Measurements from ENCODE around the gene GALNT18.

Gene GALNT18

DNA sequence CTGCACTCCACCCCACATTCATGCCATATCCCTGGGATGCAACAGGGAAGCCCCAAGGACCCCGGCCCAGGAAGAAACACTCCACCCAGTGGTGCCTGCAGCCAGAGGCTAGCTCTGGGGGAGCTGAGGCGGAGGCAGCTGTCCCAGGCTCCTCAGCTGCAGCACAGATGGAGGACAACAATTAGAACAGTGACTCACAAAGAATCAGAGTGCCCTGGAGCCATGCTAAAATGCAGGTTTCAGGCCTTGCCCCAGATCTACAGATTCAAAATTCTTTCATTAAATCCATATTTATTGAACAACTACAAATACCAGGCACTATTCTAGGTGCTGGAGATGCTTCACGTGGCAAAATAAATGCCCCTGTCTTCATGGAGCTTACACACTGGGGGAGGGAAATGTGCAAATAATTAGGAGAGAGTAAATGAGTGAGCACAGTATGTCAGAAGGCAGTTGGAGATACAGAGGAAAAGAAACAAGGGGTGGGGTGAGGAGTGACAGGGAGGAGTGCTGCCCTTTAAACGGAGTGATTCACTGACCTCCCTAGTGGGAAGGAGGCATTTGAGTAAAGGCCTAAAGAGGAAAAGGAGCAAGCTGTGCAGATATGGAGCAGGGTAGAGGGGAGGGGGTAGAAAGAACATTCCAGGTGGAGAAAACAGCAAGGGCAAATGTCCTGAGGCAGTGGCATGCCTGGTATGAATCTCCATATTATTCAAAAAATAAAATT is 195.4 kb downstream of the GALNT18 start:
- no peak for DNase-seq

DNA sequence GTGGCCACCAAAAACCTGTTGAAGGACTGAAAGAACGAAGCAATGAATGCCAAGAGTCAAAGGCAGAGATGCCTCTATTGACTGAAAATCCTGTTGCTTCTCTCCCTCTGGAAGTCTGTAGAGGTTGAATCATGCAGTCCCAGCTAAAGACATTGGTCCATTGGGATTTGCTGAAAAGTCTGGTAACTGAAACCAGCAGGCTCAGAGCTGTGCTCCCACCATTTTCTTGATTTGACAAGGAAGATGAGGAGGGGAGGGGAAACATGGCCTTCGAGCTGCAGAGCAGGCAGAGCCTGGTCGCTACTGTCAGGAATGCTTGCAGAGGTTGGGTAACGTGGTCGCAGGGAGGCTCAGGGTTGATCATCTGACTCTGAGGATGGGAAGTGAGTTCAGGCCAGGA is 196.0 kb downstream of the GALNT18 start:
- no peak for DNase-seq

DNA sequence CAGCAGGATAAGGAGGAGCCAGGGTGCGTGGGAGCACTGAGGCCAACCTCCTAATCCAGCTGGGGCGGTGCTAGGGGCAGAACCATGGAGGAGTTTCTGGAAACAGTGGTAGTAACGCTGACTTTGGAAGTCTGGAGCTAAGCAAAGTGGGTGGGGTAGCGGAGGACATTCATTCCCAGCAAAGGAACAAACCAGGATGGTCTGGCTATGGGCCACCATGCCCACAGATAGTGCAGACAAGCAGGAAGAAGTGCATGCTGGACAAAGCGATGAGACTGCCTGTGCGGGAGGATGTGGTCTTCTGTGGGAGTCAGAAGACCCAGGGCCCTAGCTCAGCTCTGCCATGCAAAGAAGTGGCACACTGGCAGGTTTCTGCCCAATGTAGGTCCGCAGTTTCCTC is 197.1 kb downstream of the GALNT18 start:
- no peak for DNase-seq

DNA sequence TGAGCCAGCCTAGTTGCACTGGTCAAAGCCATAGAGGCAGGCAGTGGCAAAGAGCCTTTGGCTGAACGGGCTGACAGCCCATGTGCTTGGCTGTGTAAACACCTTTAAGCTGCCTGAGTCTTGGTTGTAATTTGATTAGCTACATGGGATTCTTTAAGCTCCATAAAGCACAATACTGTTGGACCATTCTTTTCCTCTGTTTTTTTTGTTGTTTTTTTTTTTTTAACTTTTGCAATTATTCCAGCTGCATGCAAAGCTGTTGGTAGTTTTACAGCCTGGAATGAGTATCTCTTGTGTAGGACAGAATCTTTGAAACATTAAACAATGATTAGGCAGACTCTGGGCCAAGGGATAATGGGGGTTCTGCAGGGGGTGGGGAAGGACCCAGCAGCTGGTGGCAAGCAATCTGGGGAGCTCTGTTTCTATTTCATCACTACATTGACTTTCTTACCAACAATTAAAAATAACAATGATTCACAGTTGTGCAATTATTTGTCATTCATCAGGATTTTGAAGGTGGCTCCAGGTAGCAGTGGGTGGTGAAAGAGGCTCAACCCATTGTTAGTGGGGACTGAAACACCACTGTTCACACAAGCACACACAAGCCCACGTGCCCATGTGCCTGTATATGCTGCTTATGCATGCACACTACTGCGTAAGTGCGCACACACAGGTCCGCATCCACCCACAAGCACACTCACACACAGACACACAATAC is 199.2 kb downstream of the GALNT18 start:
- DNase-seq: no peak

DNA sequence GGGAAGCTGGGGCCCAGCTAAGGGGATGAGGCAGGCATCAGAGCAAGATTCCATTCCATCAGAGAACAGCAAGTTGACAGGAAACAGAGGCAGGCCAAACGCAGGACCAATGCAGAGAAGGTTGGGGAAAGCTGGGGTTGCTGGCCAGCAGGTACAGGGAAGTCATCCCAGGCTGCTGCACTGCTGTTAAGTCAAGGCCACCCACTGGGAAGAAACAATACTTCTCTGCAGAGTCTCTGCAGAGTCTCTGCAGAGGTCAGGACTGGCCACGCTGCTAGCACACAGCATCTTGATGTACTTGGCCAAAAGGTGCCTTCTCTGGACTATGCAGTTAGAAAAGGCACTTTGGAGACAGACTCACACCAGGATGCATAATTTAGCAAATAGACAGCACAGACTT is 200.3 kb downstream of the GALNT18 start:
- no peak for DNase-seq

DNA sequence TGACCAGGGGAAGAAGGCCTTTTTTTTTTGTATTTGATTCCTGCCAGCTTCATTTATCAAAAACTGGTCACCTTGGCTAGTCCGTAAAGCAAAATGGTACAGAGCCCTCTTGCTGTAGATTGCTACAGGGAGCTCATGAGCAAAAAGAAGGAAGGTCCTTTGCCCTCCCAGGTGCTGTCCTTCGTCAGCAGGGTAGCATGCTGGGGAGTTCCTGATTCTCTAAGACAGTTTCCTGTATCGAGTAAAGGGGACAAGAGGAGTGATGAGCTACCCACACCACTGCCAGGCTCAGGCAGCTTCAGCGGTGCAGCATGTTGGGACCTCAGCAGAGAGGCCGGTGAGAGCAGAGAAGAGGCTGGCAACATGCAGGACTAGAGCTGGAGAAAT is 200.9 kb downstream of the GALNT18 start:
- DNase-seq: no peak

DNA sequence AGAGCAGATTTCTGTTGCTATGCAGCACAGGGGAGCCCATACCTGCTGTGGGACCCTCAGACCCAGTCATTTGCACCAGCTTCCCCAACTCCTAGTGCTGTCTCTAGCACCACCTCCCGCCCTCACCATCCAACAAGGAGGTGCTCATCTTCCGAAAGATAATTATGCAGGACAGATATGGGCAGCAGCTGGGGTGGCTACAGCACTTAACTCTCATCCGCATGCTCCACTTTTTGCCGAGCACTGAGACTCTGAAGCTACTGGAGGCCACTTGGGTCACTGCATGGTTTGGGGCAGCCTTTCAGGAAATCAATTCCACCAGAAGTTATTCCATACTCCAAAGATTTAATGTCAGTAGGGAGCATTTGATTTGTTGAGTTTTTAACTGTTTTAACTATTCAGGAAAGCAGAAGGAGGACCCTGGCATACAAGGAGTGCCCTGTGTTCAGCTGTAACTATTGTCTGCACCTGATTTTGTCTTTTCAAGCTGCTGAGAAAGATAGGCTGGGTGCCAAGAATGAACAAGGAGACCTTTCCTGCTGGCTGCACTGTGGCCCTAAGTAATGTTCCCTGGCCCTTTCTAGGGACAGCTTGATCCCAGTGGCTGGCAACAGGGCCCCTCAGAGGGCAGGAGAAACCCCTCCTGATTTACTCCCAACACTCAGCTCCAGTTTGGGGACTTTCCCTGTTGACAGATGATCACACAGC is 201.5 kb downstream of the GALNT18 start:
- no peak for DNase-seq

DNA sequence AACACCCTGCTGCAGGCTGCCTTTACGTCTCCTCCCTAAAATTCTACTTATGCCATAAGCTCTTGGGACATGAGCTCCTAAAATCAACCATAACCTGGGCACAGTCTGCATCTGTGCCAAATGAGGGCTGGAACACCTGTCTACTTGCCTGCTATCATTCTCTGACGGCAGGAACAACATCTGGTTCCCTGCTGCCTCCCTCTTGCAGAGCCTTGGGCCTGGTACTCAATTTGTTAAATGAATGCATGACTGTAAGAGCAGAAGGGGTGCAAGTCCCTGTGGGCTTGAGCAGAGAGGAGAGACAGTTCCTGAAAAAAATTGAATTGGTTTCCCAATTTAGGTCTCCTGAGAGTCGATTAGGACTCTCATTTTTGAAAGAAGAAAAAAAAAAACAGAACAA is 202.1 kb downstream of the GALNT18 start:
- DNase-seq: no peak

DNA sequence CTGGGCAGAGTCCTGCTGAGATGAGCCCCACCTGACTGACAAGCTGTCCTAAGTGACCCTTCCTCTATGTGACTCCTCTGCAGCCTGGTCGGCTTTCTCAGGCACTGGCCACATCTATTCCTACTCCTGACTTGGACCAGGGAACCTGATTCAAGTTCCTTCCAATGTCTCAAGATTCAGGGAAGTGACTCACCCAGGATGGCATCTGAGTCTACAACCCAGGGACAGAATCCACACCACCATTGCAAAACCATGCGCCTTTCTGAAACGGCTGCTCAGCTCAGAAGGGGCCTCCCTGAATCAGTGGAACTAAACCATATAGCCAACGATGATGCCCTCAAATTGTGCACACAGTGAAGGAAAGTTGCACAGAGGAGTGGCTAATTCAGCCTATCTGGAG is 204.9 kb downstream of the GALNT18 start:
- no peak for DNase-seq

DNA sequence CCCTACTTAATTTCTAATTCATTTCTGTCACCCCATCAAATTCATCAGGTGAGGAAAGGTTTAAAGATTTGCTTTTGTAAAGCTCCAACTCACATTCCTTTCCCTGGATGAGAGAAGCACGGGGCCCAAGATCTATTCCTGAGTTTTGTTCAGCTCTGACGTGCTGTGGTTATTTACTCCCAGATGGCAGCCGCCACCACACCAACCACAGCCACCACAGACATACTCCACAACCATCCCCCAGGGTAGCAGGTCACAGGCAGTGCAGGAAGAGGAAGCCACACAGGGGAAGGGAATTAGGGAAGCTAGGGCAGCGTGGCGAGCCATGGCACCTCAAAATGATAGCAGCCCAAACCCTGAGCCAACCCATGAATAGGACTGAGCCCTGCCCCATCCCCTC is 205.3 kb downstream of the GALNT18 start:
- DNase-seq: no peak

DNA sequence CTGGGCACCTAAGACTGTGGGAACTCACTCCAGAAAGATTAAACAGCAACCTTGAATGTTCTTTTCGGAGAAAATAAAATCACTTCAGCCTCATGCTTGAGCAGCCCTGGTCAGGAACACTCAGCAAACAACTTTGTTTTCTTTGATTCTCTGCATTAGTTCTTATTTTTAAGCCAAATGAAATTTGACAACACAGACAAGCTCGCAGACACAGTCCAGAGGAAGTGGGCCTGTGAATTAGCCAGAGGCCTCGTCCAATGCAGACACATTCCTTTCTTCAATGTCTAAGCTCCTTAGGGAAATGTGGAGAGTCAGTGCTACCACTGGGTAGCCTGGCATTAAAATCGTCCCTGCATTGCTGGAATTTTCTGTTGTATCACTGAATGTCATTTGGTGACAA is 205.9 kb downstream of the GALNT18 start:
- no peak for DNase-seq

DNA sequence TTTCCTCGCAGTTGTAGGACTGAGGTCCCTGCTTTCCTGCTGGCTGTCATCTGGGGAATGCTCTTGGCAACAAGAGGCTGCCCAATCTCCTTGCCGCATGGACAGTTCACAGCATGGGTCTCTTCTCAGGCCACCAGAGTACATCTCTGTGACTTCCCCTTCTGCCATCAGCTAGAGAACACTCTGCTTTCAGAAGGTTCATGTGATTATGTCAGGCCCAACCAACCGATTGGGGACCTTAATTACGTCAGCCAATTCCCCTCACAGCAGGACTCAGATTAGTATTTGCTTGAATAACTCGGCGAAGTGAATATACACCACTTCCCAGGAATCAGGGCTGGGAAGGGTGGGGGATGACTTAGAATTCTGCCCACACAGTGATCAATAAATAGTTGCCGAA is 206.8 kb downstream of the GALNT18 start:
- DNase-seq: no peak

DNA sequence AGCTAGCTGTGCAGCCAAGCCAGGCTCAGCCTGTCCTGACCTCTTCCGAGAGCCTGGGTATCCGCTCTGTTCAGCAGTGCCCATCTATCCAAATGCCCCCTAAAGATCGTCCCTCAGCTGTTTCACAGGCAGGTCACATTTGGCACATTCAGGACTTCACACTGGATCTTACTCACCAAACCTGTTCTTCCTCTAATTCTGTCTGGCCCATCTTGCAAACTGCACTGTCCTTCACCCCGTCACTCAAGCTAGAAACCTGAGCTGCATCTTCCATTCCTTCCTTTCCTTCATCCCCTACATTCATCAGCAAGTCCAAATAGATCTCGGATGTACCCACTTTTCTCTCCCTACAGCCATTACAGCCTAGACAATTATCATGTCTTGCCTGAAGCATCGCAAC is 208.0 kb downstream of the GALNT18 start:
- DNase-seq: no peak

DNA sequence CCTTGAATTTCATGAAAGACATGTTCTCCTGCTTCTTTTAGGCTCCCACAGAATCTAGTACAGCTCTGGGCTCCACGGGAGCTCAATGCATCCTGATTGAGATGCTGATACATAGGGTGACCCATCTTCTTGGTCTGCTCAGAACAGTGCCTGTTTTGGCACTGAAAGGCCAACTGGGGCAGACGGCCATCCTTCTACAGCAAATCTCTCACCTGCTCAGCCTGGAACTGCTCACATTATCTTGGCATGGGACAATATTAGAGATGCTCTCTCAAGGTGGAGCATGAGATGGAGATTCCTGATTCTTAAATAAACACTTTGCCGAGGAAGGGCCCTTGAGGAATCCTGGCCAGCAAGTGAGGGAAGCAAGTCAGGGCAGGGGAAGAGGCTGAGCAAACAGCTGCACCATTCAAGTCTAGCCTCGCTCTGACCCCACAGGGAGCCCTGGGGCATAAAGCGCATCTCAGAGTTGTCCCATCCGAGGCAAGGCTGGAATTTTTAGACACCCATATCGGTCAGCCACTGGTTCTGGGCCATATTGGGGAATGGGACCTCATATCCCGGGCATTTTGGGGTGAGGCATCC is 210.3 kb downstream of the GALNT18 start:
- no peak for DNase-seq

DNA sequence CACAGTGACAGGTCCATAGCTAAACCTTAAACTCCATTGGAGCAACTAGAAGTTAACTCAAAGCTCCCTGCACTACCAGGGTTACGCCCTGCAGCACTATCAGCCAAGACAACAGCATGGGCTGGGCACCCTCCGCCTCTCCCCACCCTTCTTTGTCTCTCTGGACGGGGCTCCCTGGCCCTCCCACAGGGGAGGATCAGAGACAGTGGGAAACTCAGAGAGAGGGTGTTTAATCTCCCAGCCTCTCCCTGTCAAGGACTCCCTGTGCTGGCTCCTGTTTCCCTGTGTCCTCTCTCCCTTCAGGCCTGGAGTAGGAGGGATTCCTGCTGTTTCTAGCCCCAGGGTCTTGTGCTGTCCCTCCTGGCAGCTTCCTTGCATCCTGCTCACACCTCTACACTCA is 211.9 kb downstream of the GALNT18 start:
- no peak for DNase-seq

DNA sequence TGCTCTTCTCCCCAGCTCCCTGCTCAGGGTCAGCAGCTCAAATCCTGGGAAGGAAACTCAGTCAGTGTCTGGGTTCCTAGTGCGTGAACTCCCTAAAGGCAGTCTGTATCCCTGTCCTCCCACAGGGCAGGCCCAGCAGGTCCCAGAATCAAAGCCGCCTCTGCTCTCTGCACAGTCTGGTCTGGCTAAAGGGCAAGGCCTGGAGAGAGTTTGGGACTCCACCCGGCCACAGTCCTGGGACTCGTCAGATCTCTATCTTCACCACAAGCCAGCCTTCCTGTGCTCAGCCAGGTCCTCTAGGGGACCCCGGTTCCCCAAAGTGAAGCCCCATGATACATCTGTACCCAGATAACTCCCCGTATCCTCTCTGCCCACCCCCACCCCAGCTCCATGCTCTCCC is 212.6 kb downstream of the GALNT18 start:
- DNase-seq: no peak

DNA sequence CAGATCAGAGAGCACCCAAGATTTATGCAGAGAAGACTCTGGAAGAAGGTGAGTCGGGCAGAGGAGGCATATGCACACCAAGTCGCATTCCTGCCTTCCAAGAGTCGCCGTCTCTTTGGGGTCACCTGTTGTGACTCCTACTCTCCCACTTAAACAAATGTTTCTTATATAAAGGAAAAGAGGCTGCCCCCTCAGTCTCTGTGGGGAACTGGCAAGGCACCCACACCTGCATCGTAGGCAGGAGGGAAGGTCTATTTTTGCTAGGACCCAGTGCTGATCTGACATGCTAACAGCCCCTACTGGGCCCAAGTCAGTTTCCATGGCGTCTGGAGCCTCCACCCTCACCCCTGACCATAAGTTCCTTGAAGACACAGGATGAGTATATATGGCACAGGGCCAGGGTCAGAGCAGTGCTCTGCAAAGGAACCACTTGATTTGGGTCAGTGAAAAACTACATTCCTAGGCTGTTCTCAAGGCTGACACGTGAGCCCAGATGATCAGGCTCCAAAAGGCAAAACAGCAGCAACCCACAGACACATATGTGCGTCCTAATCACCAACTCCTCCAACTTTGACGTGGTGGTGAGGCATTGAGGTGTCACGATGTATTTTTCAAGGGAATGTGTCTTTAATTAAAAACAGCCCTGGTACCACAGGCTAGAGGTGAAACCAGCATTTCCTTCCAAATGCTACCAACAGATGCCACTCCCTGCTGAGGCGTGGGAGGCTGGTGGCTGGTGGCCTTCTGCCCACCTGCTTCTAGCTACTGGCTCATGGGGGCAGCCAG is 213.2 kb downstream of the GALNT18 start:
- DNase-seq: no peak

DNA sequence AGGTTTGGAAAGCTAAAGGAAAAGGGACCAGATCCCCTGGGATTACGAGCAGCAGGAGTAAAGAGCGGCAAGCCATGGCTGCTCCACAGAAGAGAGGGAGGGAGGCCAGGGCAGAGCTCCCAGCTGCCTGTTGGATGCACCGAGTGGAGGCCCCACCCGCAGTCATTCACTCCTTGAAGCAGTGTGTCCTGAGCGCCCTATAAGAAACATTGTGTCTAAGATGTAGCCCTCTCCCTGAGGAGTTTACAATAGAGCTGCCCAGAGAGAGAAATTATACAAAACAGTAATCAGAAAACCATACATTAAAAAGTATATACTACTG is 214.1 kb downstream of the GALNT18 start:
- DNase-seq: no peak

DNA sequence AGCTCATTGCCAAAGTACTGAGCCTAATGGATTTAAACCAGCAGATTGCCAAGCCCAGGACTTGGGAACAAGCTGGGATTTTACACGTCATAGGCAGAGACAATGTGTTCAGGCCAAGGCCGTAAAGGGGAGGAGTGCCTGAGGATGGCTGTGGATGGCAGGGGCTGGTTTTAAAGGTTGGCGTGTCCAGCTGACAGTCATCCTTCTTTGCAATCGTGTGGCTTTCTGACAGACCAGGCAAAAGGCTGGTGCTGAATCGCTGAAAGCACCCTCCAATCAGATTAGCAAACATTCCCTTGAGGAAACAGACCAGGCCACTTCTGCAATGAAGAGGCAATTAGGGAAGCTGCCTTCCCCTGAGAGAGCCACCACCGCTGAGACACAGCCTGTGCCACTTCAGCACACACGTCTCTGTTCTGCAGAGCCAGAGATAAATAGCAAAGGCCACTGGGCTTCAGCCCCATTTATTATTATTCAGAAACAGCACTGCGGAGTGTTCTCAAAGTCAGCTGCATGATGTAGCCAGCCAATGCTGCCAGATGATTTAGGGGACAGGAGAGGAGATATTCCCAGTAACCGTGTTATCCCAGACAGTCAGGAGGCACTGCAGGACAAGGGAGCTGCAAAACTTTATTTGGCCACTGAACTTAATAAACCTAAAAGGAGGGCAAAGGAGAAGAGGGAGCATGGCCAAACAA is 214.6 kb downstream of the GALNT18 start:
- no peak for DNase-seq

DNA sequence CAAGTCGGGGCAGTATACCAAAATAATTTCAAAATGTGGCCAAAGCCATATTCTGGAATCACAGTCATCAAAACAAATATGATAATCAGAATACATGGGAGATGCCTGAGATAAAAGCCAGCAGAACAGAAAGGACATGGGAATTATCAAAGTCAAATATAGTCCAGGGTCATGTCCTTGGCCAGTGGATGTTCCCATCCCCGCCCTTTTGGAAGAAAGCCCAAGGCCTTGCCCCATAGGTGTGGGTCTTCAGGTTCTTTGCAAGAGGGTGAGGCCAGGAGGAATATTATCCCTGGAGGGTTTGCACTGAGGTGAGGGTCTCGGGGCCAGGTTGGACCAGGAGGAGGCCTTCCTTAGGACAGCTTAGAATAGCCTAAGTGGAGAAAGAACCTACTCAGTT is 215.2 kb downstream of the GALNT18 start:
- DNase-seq: no peak

DNA sequence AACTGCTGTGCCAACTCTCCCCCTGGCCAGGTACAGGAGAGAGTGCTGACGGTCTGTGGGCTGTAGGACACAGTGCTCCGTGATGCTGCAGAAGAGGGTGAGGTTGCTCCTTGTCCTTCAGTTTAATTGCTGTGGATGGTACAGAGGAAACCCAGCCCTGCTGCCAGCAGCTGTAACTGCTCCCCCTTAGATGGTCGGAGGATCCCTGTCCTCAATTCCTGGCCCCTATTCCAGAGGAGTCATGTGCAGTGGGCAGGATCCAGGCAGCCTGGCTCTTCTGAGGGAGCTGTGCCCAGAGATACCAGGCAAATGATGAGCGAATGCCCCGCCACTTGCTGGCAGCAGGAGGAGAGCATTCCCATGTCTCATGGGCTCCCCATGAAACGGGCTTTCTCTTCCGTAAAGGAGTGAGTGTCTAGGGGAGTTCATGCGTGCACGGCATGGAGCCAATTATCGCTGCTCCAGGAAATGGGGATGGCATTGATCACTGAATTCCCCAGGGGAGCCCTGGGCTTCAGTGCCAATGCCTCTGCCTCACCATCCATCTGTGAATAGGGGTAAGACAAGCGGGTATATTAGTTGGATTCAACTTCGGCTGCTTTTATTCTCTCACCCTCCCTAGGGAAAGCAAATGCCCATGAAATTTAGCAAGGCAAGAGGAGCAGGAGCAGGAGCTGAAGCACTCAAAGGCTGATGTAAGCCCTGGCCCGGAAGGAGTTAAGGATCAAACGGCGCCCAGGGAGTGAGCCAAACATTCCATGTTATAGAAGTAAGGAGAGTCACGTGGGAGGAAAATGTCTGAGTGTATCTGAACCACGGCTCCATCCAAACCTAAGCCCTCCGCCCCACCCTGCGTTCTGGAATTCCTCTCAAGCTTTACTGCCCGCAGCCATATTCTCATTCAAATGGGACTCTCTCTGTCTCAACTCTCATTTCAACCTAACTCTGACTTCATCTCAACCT is 217.8 kb downstream of the GALNT18 start:
- DNase-seq: no peak

All from activated effector memory CD4-positive, alpha-beta T cell treated with Interleukin-2 at 50 U/mL for 16 hours (primary cell).